GM12873 (cell line): Measurements from ENCODE around the gene MNDA.

Source experiments
- TF ChIP-seq, protein P1 (sequence below): IDR thresholded peaks from 2 replicates; pipeline ENCODE4 v1.5.1; 2012; ENCODE audit warnings: low read depth, mild to moderate bottlenecking, moderate library complexity, low read length, control low read depth; ENCODE audit not compliant: insufficient read depth; ENCODE audit errors: missing control alignments

The MNDA gene

GRCh38 chr1:158836038-158836437 lies 4.9 kb downstream of the MNDA start:
- TF ChIP-seq, protein P1, sequence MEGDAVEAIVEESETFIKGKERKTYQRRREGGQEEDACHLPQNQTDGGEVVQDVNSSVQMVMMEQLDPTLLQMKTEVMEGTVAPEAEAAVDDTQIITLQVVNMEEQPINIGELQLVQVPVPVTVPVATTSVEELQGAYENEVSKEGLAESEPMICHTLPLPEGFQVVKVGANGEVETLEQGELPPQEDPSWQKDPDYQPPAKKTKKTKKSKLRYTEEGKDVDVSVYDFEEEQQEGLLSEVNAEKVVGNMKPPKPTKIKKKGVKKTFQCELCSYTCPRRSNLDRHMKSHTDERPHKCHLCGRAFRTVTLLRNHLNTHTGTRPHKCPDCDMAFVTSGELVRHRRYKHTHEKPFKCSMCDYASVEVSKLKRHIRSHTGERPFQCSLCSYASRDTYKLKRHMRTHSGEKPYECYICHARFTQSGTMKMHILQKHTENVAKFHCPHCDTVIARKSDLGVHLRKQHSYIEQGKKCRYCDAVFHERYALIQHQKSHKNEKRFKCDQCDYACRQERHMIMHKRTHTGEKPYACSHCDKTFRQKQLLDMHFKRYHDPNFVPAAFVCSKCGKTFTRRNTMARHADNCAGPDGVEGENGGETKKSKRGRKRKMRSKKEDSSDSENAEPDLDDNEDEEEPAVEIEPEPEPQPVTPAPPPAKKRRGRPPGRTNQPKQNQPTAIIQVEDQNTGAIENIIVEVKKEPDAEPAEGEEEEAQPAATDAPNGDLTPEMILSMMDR, result no peak

GRCh38 chr1:158838660-158839059 lies 7.5 kb downstream of the MNDA start:
- TF ChIP-seq, protein P1, result no peak

DNA sequence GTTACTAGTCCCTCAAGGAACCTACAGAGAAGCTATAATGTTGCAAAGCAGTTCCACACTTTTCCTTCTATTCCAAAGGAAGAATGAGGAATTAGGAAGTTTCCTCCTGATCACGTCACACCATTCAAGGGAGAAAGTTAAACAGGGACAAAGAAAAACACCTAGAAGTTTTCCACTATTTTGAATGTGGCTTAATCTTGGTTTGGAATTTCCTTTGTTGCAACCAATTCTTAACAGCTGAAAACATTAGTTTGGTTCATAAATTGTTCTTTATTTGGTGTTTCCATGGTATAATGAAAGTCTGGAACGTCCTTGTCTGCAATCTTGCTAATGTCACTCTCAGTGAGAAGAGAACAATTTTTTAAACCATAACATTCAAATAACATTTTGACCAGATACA lies 8.4 kb downstream of the MNDA start:
- TF ChIP-seq, protein P1, result no peak

DNA sequence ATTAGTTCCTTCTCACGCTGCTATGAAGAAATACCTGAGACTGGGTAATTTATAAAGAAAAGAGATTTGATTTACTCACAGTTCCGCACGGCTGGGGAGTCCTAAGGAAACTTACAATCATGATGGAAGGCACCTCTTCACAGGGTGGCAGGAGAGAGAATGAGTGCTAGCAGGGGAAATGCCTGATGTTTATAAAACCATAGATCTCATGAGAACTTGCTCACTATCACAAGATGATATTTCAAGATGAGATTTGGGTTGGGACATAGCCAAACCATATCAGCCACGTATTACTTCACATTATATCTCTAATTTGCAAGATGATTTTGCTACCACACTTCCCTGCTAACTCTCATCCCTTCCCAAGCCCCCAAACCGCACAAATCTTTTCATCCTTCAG lies 9.1 kb downstream of the MNDA start:
- TF ChIP-seq, protein P1, result no peak

GRCh38 chr1:158864595-158864994 lies 33.4 kb downstream of the MNDA start:
- TF ChIP-seq, protein P1, result no peak

DNA sequence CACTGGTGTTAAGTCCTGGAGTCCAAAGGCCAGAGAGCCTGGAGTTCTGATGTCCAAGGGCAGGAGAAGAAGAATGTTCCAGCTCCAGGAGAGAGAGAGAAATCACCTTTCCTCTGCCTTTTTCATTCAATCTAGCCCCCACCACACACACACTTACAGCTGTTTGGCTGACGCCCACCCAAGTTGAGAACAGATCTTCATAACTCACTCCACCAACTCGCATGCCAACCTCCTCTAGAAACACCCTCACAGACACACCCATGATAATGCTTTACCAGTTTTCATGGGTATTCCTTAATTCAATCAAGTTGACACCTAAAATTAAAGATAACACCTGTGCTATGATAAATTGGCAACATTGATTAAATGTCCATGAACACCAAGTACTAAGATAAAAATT lies 42.0 kb downstream of the MNDA start:
- TF ChIP-seq, protein P1, result no peak

GRCh38 chr1:158893654-158894053 lies 62.5 kb downstream of the MNDA start:
- TF ChIP-seq, protein P1, result no peak
